GM12878 (cell line): Measurements from ENCODE around the gene TNIP3. TPM values are rescaled to one million over a fixed set of nuclear protein-coding genes. Genes with fewer than 3 reads are reported as not detected.

ENCODE experiments used
- ATAC-seq: fragments of 200-7000 bp; cut with Tn5 transposase; 3 replicates; pipeline ENCODE4 v1.9.1; 2020; ENCODE audit warnings: mild to moderate bottlenecking, moderate library complexity
- BruUV-seq: library from RNA; stranded (reverse); fragments of 400-500 nt; replicated peaks from 2 replicates; lab custom pipeline; 2021; lab: Mats Ljungman, UMichigan
- CTCF ChIA-PET: fragments of 300-600 bp; sonication (Branson Sonifier 250); formaldehyde crosslinking; extraction: SDS; loops from one replicate; lab custom pipeline; 2021; ENCODE audit warnings: inconsistent platforms; lab: Yijun Ruan, JAX
- POLR2A ChIA-PET: fragments of 350-600 bp; formaldehyde crosslinking; extraction: SDS; loops from one replicate; lab custom pipeline; 2021; ENCODE audit warnings: inconsistent platforms; lab: Charles Lee
- RAD21 ChIA-PET: fragments of 300-600 bp; sonication (Branson Sonifier 250); formaldehyde crosslinking; loops from one replicate; lab custom pipeline; 2023; ENCODE audit warnings: antibody characterized with exemption; ENCODE audit not compliant: unreplicated experiment; lab: Charles Lee
- SMC1A ChIA-PET: fragments of 300-600 bp; sonication (Branson Sonifier 250); formaldehyde crosslinking; loops from one replicate; lab custom pipeline; 2023; ENCODE audit not compliant: unreplicated experiment, uncharacterized antibody; lab: Charles Lee
- DNase-seq: peaks from one replicate; pipeline ENCODE4 v3.0.0-alpha.2; 2011; ENCODE audit warnings: low read depth, low spot score
- FAIRE-seq: peaks from 3 replicates; lab custom pipeline; 2011; peaks lifted over from hg19 to GRCh38; lab: Jason Lieb, UNC
- H2AFZ ChIP-seq: 2 replicates; pipeline ENCODE4 v1.6.0; 2011; ENCODE audit warnings: low read depth, low read length, control low read depth; ENCODE audit not compliant: control insufficient read depth
- H3K27ac ChIP-seq: 2 replicates; pipeline ENCODE4 v1.5.1; 2011; ENCODE audit warnings: control low read depth; ENCODE audit not compliant: control insufficient read depth, insufficient read depth
- H3K27me3 ChIP-seq, 2 experiments: replicated peaks in 1 of 2; 2 replicates each; pipeline versions ENCODE4 v1.6.0 to v1.6.1; 2011; ENCODE audit warnings: low read length in 1 of 2; ENCODE audit not compliant: control insufficient read depth in 2 of 2, insufficient read depth in 2 of 2
- H3K36me3 ChIP-seq, 2 experiments: 2 replicates each; pipeline ENCODE4 v1.5.1; 2011; ENCODE audit warnings: low read length in 1 of 2; ENCODE audit not compliant: control insufficient read depth in 2 of 2, insufficient read depth in 2 of 2
- H3K4me1 ChIP-seq: 2 replicates; pipeline ENCODE4 v1.6.1; 2011; ENCODE audit warnings: mild to moderate bottlenecking, low read length, moderate library complexity, mixed read lengths; ENCODE audit not compliant: control insufficient read depth, insufficient read depth
- H3K4me2 ChIP-seq: 2 replicates; pipeline ENCODE4 v1.6.0; 2011; ENCODE audit warnings: control low read depth; ENCODE audit not compliant: control insufficient read depth, insufficient read depth
- H3K4me3 ChIP-seq: fragments of 200-600 bp; sonication (generic); 2 replicates; pipeline ENCODE4 v1.5.1; 2016
- H3K79me2 ChIP-seq: 2 replicates; pipeline ENCODE4 v1.6.0; 2011; ENCODE audit warnings: low read length; ENCODE audit not compliant: control insufficient read depth, insufficient read depth
- H3K9ac ChIP-seq: 2 replicates; pipeline ENCODE4 v1.8.0; 2011; ENCODE audit warnings: low read length, control low read depth, mixed read lengths; ENCODE audit not compliant: control insufficient read depth, insufficient read depth
- H3K9me3 ChIP-seq: replicated peaks from 3 replicates; pipeline ENCODE4 v1.5.1; 2011; ENCODE audit warnings: mild to moderate bottlenecking, low read length; ENCODE audit not compliant: control insufficient read depth, insufficient read depth
- H4K20me1 ChIP-seq: 2 replicates; pipeline ENCODE4 v1.6.0; 2011; ENCODE audit not compliant: control insufficient read depth, insufficient read depth
- BCL11A ChIP-seq: IDR thresholded peaks from 2 replicates; pipeline ENCODE4 v1.6.1; 2011; ENCODE audit warnings: low read depth, low read length
- BRCA1 ChIP-seq: IDR thresholded peaks from 2 replicates; pipeline ENCODE4 v1.6.1; 2011; ENCODE audit warnings: low read depth, low read length, improper control_type of control experiment
- EGR1 ChIP-seq, 2 experiments: IDR thresholded peaks; 1 replicate in 1 of 2; 2 replicates in 1 of 2; pipeline ENCODE4 v1.6.1; 2011 to 2012; ENCODE audit warnings: low read depth in 2 of 2, low read length in 2 of 2, borderline replicate concordance in 1 of 2, mild to moderate bottlenecking in 1 of 2, moderate library complexity in 1 of 2
- HCFC1 ChIP-seq: fragments of 150-350 bp; IDR thresholded peaks from 2 replicates; pipeline ENCODE4 v1.6.1; 2014; ENCODE audit warnings: low read length
- JUNB ChIP-seq: IDR thresholded peaks from 2 replicates; pipeline ENCODE4 v1.6.1; 2016; ENCODE audit warnings: antibody characterized with exemption, mild to moderate bottlenecking
- NFYB ChIP-seq: IDR thresholded peaks from 2 replicates; pipeline ENCODE4 v1.6.1; 2011; ENCODE audit warnings: low read depth, mild to moderate bottlenecking, low read length, improper control_type of control experiment, moderate library complexity; ENCODE audit not compliant: insufficient read depth
- NR2C1 ChIP-seq: fragments of 450-650 bp; IDR thresholded peaks from 2 replicates; pipeline ENCODE4 v1.6.1; 2017; ENCODE audit warnings: antibody characterized with exemption, mild to moderate bottlenecking, moderate library complexity
- ZNF217 ChIP-seq: fragments of 450-650 bp; IDR thresholded peaks from 2 replicates; pipeline ENCODE4 v1.6.1; 2017; ENCODE audit warnings: antibody characterized with exemption, mild to moderate bottlenecking
- ZNF384 ChIP-seq: IDR thresholded peaks from 2 replicates; pipeline ENCODE4 v1.6.1; 2012; ENCODE audit warnings: low read depth, mild to moderate bottlenecking, low read length, improper control_type of control experiment, borderline replicate concordance
- WGBS: methylation state at CpG from one replicate; pipeline ENCODE4 v1.1.6; 2016; ENCODE audit warnings: low lambda C conversion rate; ENCODE audit not compliant: insufficient replicate concordance, insufficient coverage; ENCODE audit errors: missing lambda C conversion rate; 5-methylcytosine and 5-hydroxymethylcytosine counted together
- in situ Hi-C: fragments of 300-500 bp; cut with MboI; formaldehyde crosslinking; loops from 9 replicates; pipeline ENCODE4 v1.14.3; 2018; ENCODE audit warnings: mixed read lengths
- intact Hi-C: fragments of 100-400 bp; cut with micrococcal nuclease; formaldehyde crosslinking; loops from one replicate; pipeline ENCODE4 v1.14.2; 2022; ENCODE audit not compliant: unreplicated experiment
- polyA plus RNA-seq, 11 experiments: library from polyadenylated mRNA; depleted of rRNA in 4 of 11; unstranded in 6 of 11; stranded (reverse) in 5 of 11; fragments of >200 nt; fragmentation: Nextera tagmentation in 4 of 11; fragmentation: Illumina TruSeq in 1 of 11; extraction: Ambion mirVana in 4 of 11; extraction: Trizol in 1 of 11; gene quantifications; 1 replicate in 1 of 11; 2 replicates in 10 of 11; pipeline versions ENCODE4 v1.2.1 to v1.2.3, GENCODE V29; 2011 to 2016; ENCODE audit warnings: inconsistent platforms in 2 of 11, missing spikeins in 2 of 11, low read depth in 1 of 11
- total RNA-seq, 4 experiments: library from RNA; depleted of rRNA in 3 of 4; stranded (reverse); fragments of >200 nt in 3 of 4; fragmentation: Illumina TruSeq in 1 of 4; extraction: Trizol in 1 of 4; gene quantifications; 2 replicates each; pipeline versions ENCODE4 v1.2.1 to v1.2.3, GENCODE V29; 2013 to 2021
- TF ChIP-seq, protein P1 (sequence below): fragments of 150-350 bp; IDR thresholded peaks from 2 replicates; pipeline ENCODE4 v1.6.1; 2014; ENCODE audit warnings: mild to moderate bottlenecking, low read depth, low read length
- TF ChIP-seq, protein P2 (sequence below): fragments of 150-350 bp; IDR thresholded peaks from 2 replicates; pipeline ENCODE4 v1.6.1; 2016; ENCODE audit warnings: low read depth, low read length
- TF ChIP-seq, protein P3 (sequence below): fragments of 450-650 bp; IDR thresholded peaks from 2 replicates; pipeline ENCODE4 v1.6.1; 2016; ENCODE audit warnings: mild to moderate bottlenecking, moderate library complexity, borderline replicate concordance
- TF ChIP-seq, protein P4 (sequence below): IDR thresholded peaks from 2 replicates; pipeline ENCODE4 v1.6.1; 2012; ENCODE audit warnings: low read depth, low read length, improper control_type of control experiment

Gene TNIP3
- total and polyA plus RNA-seq, 10 of the 15 experiments (the other 5 are each of a cell fraction or from before 2014, with no cell fraction given) = 0.21 to 1.4 (median 0.67) TPM

DNA sequence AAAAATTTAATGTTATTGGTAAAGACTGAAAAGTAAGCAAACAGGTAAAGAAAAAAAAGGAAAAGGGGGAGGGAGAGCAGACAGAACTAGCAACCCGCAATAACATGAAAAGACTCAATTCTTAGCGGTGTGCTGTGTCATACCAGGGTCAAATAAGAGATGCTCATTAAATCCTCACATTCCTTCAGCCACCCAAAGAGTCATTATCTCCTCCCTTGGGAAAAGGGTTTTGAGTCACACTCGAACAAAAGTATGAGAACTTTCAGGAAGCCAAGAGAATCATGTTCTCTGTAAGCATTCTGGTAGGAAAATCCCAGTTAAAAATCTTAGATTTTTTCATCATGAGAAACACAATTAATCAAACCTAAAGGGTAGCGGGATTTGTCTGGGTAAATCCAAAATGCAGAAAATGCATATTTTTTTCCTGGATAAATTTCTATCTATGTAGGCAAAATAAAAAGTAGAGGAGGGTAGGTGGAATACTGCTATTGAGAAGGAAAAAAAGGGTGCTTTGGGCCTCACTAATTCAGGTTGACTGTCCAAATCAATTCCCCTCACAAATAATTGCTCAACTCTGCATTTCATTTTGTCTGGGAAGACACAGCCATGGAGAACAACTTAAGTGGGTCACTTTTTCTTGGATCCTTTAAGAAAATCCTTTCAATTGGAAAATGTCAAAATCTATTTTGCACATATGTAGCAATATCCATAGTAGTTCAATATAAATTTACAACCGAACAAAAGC lies 23.2 kb downstream of the TNIP3 start:
- FAIRE-seq (no peak), ATAC-seq (no peak), DNase-seq (no peak)
- POLR2A ChIA-PET = interaction anchor here (0.6 kb wide), 1 partner anchor 24 kb away, joined by 3 read pairs; no protein-coding TSS in a partner anchor
- H3K4me3 ChIP-seq = no peak overlapping the region
- no peaks in the 10 kb centered on the region for H3K9me3 ChIP-seq
- no peaks in the 10 kb centered on the region for H3K36me3 ChIP-seq
- H3K79me2 ChIP-seq = no peaks in the 10 kb centered on the region
- H4K20me1 ChIP-seq = no peaks in the 10 kb centered on the region
- RAD21 ChIA-PET = no interaction called here
- H3K4me1 ChIP-seq = peaks cover 24% of the 10 kb centered on the region
- WGBS = 75% methylated on average over 5 of the region's 5 CpGs
- no peak overlapping the region for H3K9ac ChIP-seq
- in situ Hi-C loops = no loop called here
- CTCF ChIA-PET = no interaction called here
- SMC1A ChIA-PET = no interaction called here
- no peaks in the 10 kb centered on the region for H3K27me3 ChIP-seq
- no TSS peak for BruUV-seq
- no peak overlapping the region for H2AFZ ChIP-seq
- intact Hi-C loops = no loop called here
- no peak overlapping the region for H3K4me2 ChIP-seq
- no peak overlapping the region for H3K27ac ChIP-seq
- TF ChIP-seq NR2C1 = no peak
- TF ChIP-seq, protein P1, sequence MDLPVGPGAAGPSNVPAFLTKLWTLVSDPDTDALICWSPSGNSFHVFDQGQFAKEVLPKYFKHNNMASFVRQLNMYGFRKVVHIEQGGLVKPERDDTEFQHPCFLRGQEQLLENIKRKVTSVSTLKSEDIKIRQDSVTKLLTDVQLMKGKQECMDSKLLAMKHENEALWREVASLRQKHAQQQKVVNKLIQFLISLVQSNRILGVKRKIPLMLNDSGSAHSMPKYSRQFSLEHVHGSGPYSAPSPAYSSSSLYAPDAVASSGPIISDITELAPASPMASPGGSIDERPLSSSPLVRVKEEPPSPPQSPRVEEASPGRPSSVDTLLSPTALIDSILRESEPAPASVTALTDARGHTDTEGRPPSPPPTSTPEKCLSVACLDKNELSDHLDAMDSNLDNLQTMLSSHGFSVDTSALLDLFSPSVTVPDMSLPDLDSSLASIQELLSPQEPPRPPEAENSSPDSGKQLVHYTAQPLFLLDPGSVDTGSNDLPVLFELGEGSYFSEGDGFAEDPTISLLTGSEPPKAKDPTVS = no peak
- TF ChIP-seq, protein P2, sequence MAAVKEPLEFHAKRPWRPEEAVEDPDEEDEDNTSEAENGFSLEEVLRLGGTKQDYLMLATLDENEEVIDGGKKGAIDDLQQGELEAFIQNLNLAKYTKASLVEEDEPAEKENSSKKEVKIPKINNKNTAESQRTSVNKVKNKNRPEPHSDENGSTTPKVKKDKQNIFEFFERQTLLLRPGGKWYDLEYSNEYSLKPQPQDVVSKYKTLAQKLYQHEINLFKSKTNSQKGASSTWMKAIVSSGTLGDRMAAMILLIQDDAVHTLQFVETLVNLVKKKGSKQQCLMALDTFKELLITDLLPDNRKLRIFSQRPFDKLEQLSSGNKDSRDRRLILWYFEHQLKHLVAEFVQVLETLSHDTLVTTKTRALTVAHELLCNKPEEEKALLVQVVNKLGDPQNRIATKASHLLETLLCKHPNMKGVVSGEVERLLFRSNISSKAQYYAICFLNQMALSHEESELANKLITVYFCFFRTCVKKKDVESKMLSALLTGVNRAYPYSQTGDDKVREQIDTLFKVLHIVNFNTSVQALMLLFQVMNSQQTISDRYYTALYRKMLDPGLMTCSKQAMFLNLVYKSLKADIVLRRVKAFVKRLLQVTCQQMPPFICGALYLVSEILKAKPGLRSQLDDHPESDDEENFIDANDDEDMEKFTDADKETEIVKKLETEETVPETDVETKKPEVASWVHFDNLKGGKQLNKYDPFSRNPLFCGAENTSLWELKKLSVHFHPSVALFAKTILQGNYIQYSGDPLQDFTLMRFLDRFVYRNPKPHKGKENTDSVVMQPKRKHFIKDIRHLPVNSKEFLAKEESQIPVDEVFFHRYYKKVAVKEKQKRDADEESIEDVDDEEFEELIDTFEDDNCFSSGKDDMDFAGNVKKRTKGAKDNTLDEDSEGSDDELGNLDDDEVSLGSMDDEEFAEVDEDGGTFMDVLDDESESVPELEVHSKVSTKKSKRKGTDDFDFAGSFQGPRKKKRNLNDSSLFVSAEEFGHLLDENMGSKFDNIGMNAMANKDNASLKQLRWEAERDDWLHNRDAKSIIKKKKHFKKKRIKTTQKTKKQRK = no peak
- TF ChIP-seq BCL11A = no peak
- no peak for TF ChIP-seq ZNF384
- TF ChIP-seq NFYB = no peak
- no peak for TF ChIP-seq JUNB
- TF ChIP-seq HCFC1 = no peak
- TF ChIP-seq, protein P3, sequence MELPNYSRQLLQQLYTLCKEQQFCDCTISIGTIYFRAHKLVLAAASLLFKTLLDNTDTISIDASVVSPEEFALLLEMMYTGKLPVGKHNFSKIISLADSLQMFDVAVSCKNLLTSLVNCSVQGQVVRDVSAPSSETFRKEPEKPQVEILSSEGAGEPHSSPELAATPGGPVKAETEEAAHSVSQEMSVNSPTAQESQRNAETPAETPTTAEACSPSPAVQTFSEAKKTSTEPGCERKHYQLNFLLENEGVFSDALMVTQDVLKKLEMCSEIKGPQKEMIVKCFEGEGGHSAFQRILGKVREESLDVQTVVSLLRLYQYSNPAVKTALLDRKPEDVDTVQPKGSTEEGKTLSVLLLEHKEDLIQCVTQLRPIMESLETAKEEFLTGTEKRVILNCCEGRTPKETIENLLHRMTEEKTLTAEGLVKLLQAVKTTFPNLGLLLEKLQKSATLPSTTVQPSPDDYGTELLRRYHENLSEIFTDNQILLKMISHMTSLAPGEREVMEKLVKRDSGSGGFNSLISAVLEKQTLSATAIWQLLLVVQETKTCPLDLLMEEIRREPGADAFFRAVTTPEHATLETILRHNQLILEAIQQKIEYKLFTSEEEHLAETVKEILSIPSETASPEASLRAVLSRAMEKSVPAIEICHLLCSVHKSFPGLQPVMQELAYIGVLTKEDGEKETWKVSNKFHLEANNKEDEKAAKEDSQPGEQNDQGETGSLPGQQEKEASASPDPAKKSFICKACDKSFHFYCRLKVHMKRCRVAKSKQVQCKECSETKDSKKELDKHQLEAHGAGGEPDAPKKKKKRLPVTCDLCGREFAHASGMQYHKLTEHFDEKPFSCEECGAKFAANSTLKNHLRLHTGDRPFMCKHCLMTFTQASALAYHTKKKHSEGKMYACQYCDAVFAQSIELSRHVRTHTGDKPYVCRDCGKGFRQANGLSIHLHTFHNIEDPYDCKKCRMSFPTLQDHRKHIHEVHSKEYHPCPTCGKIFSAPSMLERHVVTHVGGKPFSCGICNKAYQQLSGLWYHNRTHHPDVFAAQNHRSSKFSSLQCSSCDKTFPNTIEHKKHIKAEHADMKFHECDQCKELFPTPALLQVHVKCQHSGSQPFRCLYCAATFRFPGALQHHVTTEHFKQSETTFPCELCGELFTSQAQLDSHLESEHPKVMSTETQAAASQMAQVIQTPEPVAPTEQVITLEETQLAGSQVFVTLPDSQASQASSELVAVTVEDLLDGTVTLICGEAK = no peak
- no peak for TF ChIP-seq EGR1 (IDR thresholded peaks at IDR 0.05; ENCODE audit: borderline replicate concordance in 1 of 2, low read depth in 2 of 2, low read length in 2 of 2)
- no peak for TF ChIP-seq BRCA1
- TF ChIP-seq, protein P4, sequence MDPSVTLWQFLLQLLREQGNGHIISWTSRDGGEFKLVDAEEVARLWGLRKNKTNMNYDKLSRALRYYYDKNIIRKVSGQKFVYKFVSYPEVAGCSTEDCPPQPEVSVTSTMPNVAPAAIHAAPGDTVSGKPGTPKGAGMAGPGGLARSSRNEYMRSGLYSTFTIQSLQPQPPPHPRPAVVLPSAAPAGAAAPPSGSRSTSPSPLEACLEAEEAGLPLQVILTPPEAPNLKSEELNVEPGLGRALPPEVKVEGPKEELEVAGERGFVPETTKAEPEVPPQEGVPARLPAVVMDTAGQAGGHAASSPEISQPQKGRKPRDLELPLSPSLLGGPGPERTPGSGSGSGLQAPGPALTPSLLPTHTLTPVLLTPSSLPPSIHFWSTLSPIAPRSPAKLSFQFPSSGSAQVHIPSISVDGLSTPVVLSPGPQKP = no peak
- no peak for TF ChIP-seq ZNF217
